Activated CD4-positive, alpha-beta T cell treated with anti-CD3 and anti-CD28 coated beads, Interleukin-2, Interleukin-4, amounts not matched to agents 100 ng/mL and 50 ng/mL, durations not matched to agents 16 hours and 8 hours (primary cell): ENCODE data around the gene CNTLN.
"Not testable (repeated sequence)": the region's sequence is repeated elsewhere in the genome, so short reads cannot be mapped to it uniquely, and the experiment has no call there.

ENCODE experiments used
- DNase-seq: peaks from one replicate; pipeline ENCODE4 v3.0.0-alpha.2; 2020; ENCODE audit warnings: low spot score

CNTLN gene

DNA sequence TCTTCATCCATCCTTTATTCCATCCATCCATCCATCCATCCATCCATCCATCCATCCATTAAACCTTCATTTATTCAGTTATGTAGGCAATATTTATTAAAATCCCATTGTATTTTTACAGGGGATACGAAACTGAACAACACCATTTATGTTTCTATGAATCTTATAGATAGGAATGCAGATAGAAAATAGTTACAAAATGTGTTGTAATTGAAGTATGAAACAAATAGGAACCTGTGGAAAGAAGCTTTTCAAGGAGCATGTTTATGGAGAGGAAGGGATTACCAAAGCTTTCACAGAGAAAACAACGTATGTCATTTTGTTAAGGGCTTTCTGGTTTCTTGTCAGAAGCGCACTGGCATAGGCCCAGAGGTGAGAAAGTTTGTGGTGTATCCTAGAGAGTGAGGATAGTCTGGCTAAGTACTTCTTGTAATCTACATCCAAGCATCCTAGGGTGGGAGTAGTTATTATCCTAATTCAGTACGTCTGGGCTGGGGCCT is 184.0 kb downstream of the CNTLN start:
- DNase-seq = no peak

DNA sequence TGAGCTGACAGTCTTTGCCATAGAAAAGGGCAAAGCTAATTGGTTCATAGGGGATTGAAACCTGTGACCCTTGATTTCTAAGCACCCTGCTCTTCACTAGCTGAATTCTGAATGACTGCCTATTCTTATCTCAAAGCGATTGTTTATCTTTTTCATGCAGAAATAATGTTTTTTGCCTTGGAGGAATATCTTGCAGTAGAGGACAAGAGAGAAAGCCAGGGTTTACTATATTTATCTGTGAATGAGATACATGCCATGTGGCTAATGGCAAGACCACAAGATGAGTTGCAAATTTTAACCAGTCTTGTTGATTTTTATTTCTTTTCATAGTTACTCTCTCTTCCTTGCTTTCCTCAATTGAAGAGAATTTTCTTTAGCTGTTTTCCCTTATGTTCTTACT is 185.0 kb downstream of the CNTLN start:
- no peak for DNase-seq

DNA sequence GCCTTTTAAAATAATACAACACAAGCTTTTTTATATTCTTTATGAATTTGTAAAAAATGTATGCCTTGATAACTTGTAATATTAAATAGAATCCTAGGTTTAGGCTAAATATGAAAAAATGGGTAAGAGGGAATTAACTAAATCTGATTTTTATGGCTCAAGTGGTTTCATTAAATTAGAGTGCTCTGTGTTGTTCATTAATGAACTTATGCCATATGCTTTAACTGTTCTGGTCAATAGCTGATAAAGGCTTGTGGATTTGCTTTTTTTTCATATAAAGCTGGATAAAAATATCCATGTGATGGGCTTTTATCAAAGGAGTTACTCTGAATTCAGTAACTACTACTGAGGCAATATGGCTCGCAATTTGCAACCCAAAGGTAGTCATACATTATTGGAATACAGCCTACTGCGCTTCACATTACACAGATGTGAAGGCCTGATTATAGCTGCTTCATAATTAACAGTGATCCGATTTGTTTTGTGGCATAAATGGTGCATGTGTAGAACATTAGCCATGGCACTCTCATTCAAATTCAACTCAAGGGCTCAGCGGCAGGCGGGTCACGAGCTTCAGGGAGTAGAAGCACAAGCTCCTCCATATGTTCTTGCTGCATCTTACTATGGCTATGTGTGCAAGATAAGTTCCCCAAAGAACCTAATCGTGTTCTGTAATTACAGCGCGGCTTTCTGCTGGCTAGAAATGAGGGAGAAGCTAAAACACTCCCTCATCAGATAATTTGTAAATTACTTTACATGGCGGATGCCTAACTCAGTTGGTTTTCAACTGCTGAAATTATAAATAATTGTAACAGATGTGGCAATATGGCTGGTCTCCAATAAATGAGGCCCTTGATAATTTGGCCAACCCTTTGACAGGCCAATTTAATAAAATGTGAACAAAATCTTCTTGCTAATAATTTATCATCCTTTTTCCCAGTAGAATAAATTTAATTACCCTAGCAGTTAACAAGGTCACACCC is 188.3 kb downstream of the CNTLN start:
- no peak for DNase-seq

DNA sequence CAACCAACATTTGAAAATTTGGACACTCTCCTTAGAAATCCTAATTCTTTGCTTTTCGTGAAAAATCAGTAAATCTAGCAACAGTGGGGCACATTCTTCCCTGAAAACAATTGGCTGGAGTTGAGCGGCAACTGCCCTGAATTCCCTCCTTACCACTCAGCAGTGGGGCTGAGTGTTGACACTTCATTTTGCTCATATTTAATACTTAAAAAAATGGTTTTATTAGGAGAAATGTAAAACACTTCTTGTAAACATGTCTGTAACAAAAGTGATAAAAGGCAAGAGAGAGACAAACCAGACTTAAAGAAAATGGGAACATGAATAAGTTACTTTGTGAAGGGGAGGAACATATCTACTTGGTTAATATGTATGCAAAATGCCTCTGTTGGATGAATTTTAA is 193.5 kb downstream of the CNTLN start:
- DNase-seq = no peak

DNA sequence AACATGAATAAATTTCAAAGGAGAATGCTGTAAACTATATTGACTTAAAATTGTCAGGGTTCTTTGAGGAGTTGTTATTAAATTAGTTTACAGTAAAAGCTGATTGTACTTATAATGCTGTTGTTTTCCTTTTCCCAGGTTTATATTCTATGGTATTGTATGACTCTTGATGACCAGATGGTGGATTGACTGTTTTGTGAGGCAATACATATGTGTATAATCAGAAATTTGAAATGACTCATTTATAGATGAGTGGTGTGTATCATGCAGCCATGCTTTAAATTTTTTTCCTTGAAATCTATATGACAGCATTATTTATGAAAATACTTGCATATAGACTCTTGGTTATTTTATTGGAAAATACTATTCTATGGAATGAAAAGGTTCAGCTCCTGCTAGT is 195.3 kb downstream of the CNTLN start:
- no peak for DNase-seq

DNA sequence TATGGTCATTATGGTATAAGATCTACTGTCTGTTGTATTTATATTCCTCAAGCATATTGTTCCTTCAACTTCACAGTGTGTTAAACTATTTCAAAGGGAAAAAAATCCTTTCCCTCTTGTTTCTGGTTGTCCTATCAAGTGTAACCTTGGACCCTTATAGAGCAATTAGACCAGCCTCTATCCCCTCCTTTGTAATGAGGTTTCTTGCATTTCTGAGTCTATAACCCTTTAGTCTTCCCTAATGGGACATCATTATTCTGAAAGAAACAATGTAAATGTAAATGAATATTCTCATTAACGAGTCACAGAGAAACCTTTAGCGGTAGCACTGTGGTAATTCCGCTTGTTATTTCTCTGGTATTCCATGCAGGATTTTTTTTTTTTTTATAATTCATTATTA is 197.3 kb downstream of the CNTLN start:
- DNase-seq = no peak

DNA sequence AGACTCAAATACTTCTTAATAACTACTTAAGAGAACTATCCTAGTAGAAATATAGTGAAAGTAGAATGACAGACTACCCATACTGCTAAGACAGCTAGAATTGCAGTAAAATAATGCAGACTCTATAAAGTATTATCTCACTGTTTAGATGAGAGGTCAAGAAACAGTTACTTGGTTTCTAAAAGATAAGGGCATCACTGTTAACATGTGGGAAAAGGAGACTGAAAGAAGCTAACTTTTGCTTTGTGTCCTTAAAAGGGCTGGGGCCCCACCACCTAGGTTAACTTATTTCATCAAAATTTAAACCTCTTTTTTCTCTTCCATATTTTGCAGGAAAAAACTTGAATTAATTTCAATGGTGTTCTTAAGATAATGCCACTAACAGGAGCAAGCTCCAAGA is 204.3 kb downstream of the CNTLN start:
- DNase-seq = no peak

DNA sequence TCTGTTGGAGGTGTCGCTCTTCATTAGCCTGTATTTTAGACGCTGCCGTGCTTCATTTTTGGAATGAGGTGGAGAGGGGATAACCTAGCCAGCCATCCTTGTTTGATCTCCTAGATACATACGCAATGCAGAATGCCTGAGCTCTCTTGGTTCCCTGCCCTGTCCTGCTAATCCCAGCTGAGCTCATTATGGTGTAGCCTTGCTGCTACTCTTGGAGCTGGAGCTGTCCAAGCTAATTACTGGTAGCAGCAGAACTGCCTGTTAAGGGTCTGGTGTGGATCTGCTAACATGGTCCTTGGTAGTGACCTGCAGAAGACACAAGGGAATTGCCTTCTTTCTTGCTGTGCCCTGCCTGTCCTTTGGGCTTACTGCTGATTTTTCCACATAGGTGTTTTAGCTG is 207.9 kb downstream of the CNTLN start:
- no peak for DNase-seq

DNA sequence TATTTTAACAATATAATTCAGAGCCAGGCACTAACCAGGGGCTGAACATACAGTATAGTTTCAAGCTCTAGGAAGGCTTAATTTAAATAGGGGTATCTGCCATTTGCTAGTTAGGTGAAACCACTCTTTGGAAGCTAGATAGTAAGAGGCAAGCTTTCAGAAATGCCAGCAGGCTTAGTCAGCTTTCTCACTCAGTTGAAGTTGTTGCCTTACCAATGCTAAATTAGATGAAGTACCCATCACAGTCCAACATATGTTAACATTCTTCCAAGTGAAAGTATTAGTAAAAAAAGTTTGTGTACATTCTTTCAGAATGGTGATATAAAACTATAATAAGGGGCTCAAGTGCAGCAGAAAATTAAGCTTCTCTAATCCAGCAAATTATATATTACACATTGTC is 215.0 kb downstream of the CNTLN start:
- DNase-seq = no peak

DNA sequence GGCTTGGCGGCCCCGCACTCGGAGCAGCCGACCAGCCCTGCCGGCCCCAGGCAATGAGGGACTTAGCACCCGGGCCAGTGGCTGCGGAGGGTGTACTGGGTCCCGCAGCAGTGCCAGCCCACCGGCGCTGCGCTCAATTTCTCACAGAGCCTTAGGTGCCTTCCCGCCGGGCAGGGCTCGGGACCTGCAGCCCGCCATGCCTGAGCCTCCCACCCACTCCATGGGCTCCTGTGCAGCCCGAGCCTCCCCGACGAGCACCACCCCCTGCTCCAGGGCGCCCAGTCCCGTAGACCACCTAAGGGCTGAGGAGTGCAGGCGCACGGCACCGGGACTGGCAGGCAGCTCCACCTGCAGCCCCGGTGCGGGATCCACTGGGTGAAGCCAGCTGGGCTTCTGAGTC is 219.2 kb downstream of the CNTLN start:
- not testable (repeated sequence) for DNase-seq

DNA sequence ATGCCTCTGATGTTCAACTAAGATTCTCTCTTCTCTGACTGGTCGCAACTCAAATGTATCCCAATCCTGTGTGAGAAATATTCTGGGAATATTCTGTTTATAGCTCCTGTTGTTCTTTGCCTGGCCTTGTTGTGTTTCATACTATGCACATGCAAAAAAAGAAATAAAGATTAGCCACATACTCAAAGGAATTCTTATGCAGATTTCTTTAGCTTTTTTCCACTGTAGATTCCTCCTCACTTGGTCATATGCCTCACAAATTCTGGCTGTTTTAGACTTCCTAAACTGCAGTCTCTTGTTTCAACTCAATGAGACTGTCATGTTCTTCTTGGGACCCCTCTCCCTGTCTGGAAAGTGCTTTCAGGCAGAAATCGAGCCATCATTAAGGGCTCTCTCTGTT is 226.5 kb downstream of the CNTLN start:
- no peak for DNase-seq

DNA sequence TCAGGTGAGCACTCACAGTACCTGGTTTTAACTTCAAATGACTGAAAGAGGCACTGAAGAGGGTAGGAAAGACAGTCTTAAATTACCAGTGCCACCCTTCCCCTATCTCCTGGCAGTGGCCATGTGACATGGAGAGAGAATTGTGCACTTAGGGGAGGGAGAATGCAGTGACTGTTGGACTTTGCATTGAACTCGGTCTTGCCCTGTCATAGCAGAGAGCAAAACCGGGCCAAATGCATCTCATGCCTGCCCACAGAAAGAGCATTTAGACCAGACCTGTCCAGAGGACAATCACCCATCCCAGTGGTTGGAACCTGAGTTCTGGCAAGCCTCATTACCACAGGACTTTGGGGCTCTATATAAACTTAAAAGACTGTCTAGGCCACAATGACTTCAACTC is 232.2 kb downstream of the CNTLN start:
- DNase-seq = no peak

DNA sequence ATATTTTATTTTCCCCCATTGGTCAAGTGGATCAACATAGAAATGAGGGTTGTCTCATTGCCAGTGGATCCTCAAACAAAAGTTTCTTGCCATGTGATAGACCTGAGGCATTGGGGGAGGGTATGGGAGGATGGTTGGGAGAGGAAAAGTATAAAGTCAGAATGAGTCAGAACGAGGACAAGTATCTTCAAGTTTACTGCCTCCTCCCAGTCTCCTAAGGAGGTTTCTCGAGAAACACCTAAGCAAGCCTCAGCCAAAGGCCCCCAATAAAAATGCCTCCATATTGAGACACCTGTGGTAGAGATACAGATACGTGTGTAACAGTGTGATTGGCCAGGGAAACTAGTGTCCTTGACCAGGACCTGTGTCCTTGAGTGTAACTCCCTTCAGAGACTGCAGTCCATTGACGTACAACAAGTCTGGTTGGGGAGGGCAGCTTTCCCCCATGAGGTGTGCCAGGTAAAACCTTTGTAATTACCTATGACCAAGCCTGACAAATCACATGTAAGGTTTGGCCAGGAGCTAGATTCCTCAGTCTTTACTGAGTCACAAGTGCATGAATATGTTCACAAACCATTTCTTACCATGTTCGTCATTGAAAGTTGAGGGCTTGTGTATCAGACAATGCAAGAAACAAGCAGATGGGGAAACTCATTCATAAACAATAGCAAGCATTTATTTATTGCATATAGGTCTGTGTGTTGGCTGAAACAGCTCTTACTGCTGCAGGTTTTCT is 245.5 kb downstream of the CNTLN start:
- no peak for DNase-seq

DNA sequence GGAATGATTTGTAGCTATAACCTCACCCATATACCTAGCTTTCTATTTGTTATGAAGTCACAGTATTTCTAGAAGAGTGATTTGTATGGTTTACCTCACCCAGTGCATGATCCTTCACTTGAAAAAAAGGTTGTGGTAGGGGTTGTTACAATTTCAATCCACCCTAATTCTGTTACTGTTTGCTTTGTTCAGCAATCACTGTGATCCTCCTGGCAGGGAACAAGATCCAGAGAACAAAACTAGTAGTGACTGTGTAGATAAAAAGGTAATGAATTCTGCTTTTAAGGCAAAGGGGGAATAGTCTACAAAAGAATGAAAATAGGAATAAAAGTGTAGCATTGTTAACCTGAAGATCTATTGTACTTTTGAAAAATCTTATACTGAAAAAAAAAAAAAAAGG is 252.7 kb downstream of the CNTLN start:
- no peak for DNase-seq

DNA sequence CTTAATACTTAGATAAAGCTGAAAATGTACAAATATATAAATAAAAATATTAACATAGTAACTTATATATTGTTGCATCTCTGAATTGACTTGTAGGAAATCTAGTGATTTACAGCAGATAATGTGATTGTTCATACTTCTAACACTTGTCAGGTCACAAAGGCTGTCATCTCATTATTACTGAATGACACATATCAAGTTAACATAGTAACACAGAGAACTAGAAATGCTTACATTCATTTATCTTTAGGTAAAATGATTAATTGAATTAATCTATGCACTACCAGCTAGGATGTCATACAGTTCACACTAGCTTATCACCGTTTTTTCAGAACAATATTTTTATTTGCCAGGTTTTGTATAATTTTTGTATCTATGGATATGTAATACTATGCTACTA is 254.2 kb downstream of the CNTLN start:
- DNase-seq = no peak

DNA sequence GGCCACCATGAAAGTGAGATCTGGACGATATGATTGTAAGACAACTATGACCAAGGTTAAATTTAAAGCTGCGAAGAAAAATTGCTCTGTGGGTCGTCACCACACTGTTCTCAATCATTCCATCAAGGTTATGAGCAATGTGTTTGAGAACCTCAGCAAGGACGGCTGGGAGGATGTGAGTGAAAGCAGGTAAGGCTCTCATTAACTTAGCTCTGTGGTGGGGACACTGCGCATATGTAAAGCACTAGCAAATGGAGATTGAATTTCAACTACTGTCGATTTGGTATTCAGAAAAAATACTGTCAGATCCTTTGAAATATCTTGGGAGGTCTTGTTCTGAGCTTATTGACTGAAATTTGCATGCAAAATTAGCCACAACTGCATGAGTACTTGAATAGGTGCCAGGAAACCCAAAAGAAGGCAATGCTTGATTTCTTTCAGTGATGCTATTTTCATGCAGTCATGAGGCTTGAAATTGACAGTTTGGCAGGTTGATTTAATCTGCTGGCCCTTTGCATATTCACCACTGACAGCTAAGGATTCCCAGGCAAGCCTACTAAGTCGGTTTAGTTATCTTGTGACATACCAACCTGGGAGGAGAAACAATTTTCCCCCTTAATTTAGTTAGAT is 260.2 kb downstream of the CNTLN start:
- no peak for DNase-seq

DNA sequence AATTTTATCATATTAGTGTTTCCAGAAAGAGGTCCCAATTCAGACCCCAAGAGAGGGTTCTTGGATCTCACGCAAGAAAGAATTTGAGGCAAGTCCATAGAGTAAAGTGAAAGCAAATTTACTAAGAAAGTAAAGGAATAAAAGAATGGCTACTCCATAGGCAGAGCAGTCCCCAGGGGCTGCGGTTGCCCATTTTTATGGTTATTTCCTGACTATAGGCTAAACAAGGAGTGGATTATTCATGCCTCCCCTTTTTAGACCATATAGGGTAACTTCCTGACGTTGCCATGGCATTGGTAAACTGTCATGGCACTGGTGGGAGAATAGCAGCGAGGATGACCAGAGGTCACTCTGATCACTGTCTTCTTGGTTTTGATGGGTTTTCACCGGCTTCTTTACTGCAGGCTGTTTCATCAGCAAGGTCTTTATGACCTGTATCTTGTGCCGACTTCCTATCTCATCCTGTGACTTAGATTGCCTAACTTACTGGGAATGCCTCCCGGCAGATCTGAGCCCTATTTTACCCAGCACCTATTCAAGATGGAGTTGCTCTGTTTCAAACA is 262.4 kb downstream of the CNTLN start:
- DNase-seq = not testable (repeated sequence)

DNA sequence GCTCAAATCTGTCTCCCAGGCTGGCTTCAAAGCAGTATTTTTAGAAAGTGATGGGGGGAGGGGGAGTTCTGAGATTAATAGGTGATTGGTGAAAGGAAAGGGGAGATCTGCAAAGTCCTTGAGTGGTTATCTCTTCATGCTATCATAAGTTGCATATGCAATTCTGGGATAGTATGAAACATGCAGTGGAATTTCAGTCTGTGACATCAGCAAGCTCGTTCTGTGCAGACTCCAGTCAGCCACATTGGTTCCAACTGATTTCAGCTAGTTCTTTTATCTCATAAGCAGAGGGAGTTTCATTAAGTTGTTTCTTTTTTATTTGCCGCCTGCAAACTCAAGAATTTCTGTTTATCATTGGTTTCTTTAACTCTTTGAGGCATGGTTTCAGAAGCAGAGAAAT is 263.5 kb downstream of the CNTLN start:
- DNase-seq = no peak

DNA sequence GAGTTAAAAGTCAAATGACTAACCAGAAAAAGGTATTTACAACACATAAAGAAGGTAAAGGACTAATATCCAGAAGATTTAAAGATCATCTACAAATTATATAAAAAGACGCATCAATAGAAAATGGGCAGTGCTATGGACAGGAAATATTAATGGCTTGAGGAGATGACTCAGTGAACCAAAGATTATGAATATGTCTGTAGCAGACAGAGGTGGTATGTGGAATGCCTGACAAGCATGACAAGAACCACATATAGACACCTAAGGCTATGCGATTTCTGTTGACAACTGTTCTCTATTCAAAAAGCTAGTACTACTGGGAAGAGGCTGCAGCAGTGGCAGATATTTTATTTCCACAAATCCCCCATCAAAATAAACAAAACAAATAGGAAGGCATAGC is 267.0 kb downstream of the CNTLN start:
- no peak for DNase-seq

DNA sequence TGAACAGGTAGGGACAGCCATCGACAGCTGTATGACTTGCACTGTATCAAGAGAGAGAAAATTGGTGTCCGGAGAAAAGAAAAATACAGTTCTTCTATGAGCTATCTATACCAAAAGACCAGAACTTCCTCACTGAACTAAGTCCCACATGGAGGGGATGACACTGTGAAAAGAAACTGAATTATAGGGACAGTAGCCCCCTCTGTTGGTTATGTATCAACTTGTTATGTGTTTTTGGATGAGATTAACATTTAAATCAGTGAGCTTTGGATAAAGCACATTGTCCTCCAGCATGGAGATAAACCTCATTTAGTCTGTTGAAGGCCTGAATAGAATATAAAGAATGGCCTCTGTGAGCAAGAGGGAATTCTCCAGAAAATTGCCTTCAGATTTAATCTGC is 267.5 kb downstream of the CNTLN start:
- DNase-seq = no peak

DNA sequence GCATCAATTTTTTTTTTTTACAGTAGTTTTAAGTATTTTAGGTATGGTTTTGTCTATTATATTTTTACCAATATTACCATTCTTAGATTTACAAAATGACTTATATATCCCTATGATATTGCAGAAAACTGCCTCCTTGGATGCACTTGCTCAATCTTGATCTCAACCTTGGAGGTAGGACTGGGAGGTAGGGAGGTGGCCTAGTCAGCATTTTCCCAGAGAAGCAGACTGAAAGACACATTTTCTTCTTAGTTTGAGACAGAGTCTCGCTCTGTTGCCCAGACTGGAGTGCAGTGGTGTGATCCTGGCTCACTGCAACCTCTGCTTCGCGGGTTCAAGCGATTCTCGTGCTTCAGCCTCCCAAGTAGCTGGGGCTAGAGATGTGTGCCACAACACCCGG is 268.7 kb downstream of the CNTLN start:
- DNase-seq = no peak

DNA sequence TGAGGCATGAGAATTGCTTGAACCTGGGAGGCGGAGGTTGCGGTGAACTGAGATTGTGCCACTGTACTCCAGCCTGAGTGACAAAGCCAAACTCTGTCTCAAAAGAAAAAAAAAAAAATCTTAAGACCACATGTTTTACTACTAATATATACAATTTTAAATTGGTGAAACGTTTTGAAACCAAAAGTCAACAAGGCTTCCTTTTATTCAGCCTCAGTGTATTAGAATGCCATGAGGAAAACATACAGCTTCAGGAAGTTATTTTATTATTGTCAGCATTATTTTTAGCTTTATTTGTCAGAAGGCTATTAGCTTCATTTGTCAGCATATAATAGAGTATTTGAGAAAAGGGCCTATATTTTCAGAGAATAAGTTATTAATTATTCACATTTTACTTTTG is 280.1 kb downstream of the CNTLN start:
- no peak for DNase-seq
